Endothelial cell of umbilical vein (primary cell): Measurements from ENCODE around the gene WDR18. TPM values are rescaled to one million over a fixed set of nuclear protein-coding genes. Genes with fewer than 3 reads are reported as not detected.

Experiments
- BruUV-seq: library from RNA; stranded (reverse); fragments of 400-500 nt; replicated peaks from 2 replicates; lab custom pipeline; 2021; lab: Mats Ljungman, UMichigan
- CTCF ChIA-PET: fragments of 300-600, 350-600 bp; sonication (Branson Sonifier 250); formaldehyde crosslinking; loops from one replicate; lab custom pipeline; 2021; ENCODE audit warnings: antibody characterized with exemption, inconsistent platforms; lab: Charles Lee
- POLR2A ChIA-PET: fragments of 300-600, 350-600 bp; sonication (Branson Sonifier 250); formaldehyde crosslinking; loops from one replicate; lab custom pipeline; 2021; ENCODE audit warnings: antibody characterized with exemption, inconsistent platforms; lab: Charles Lee
- DNase-seq: peaks from one replicate; pipeline ENCODE4 v3.0.0-alpha.2; 2011; ENCODE audit warnings: low read depth, low spot score
- FAIRE-seq: peaks from 2 replicates; lab custom pipeline; 2011; peaks lifted over from hg19 to GRCh38; lab: Jason Lieb, UNC
- H2AFZ ChIP-seq: 2 replicates; pipeline ENCODE4 v1.6.0; 2012; ENCODE audit warnings: low read depth, low read length, control low read depth, inconsistent platforms
- H3K27ac ChIP-seq: 2 replicates; pipeline ENCODE4 v1.5.1; 2011; ENCODE audit warnings: low read depth, mild to moderate bottlenecking, control low read depth, low read length, moderate library complexity; ENCODE audit not compliant: insufficient read depth
- H3K27me3 ChIP-seq, 2 experiments: 2 replicates each; pipeline versions ENCODE4 v1.6.0 to v1.6.1; 2011; ENCODE audit warnings: low read length in 2 of 2, mixed read lengths in 1 of 2; ENCODE audit not compliant: control insufficient read depth in 2 of 2, insufficient read depth in 2 of 2
- H3K36me3 ChIP-seq, 2 experiments: 2 replicates in 1 of 2; 3 replicates in 1 of 2; pipeline ENCODE4 v1.5.1; 2011; ENCODE audit warnings: low read length in 2 of 2, mild to moderate bottlenecking in 1 of 2, moderate library complexity in 1 of 2; ENCODE audit not compliant: control insufficient read depth in 2 of 2, insufficient read depth in 2 of 2; ENCODE audit errors: extremely low read depth in 1 of 2
- H3K4me1 ChIP-seq: 3 replicates; pipeline ENCODE4 v1.5.1; 2011; ENCODE audit warnings: mild to moderate bottlenecking, low read length; ENCODE audit not compliant: control insufficient read depth, insufficient read depth; ENCODE audit errors: extremely low read depth
- H3K4me2 ChIP-seq: 2 replicates; pipeline ENCODE4 v1.6.1; 2011; ENCODE audit warnings: low read length, control low read depth, mixed read lengths; ENCODE audit not compliant: insufficient read depth
- H3K4me3 ChIP-seq, 3 experiments: fragments of 200-600 bp in 1 of 3; sonication (generic), shearing (Covaris generic) in 1 of 3; replicated peaks in 1 of 3; 2 replicates each; pipeline ENCODE4 v1.5.1; 2011 to 2016; ENCODE audit warnings: control low read depth in 3 of 3, low read length in 3 of 3, mild to moderate bottlenecking in 2 of 3, inconsistent platforms in 1 of 3, low read depth in 1 of 3, moderate library complexity in 1 of 3; ENCODE audit not compliant: insufficient read depth in 1 of 3
- H3K79me2 ChIP-seq: 2 replicates; pipeline ENCODE4 v1.6.0; 2012; ENCODE audit warnings: low read length, inconsistent platforms; ENCODE audit not compliant: control insufficient read depth, insufficient read depth
- H3K9ac ChIP-seq: replicated peaks from 2 replicates; pipeline ENCODE3; 2011; ENCODE audit warnings: low read length, control low read depth; ENCODE audit not compliant: insufficient read depth; ENCODE audit errors: extremely low read depth
- H3K9me1 ChIP-seq: replicated peaks from 3 replicates; pipeline ENCODE4 v1.6.0; 2011; ENCODE audit warnings: mild to moderate bottlenecking, low read length; ENCODE audit not compliant: control insufficient read depth, insufficient read depth; ENCODE audit errors: extremely low read depth
- H3K9me3 ChIP-seq: replicated peaks from 2 replicates; pipeline ENCODE4 v1.5.1; 2012; ENCODE audit warnings: low read length, inconsistent platforms; ENCODE audit not compliant: control insufficient read depth, insufficient read depth
- H4K20me1 ChIP-seq: replicated peaks from 2 replicates; pipeline ENCODE3; 2011; ENCODE audit warnings: mild to moderate bottlenecking, low read length; ENCODE audit not compliant: control insufficient read depth, insufficient read depth; ENCODE audit errors: extremely low read depth
- EZH2 ChIP-seq: IDR thresholded peaks from 2 replicates; pipeline ENCODE4 v1.6.1; 2012; ENCODE audit warnings: borderline replicate concordance, low read depth, mild to moderate bottlenecking, moderate library complexity, low read length, inconsistent platforms; ENCODE audit not compliant: severe bottlenecking
- FOS ChIP-seq: IDR thresholded peaks from 2 replicates; pipeline ENCODE4 v1.6.1; 2011; ENCODE audit warnings: mild to moderate bottlenecking, low read length, moderate library complexity, borderline replicate concordance; ENCODE audit not compliant: insufficient read depth
- GATA2 ChIP-seq: IDR thresholded peaks from 2 replicates; pipeline ENCODE4 v1.7.0; 2011; ENCODE audit warnings: low read depth, mild to moderate bottlenecking, moderate library complexity, mixed read lengths, low read length; ENCODE audit not compliant: insufficient read length, insufficient read depth
- JUN ChIP-seq: IDR thresholded peaks from 2 replicates; pipeline ENCODE4 v1.6.1; 2011; ENCODE audit warnings: borderline replicate concordance, low read depth; ENCODE audit not compliant: insufficient read length, insufficient read depth
- MYC ChIP-seq: IDR thresholded peaks from one replicate; pipeline ENCODE4 v1.6.1; 2011; ENCODE audit warnings: mild to moderate bottlenecking, low read depth, low read length
- POLR2AphosphoS5 ChIP-seq: IDR thresholded peaks from 2 replicates; pipeline ENCODE4 v1.6.1; 2012; ENCODE audit warnings: low read depth, mild to moderate bottlenecking, control low read depth, low read length, moderate library complexity; ENCODE audit not compliant: insufficient read depth
- dilution Hi-C: fragments of 300-500 bp; cut with MboI; formaldehyde crosslinking; loops from one replicate; pipeline ENCODE4 v1.15.0; 2019; ENCODE audit warnings: low sequenced_read_pairs; ENCODE audit not compliant: extremely low pct_ligation_motif_present
- intact Hi-C: fragments of 100-400 bp; cut with micrococcal nuclease; formaldehyde crosslinking; loops from one replicate; pipeline ENCODE4 v1.10.0; 2022
- polyA plus RNA-seq, 4 experiments: library from polyadenylated mRNA; depleted of rRNA in 3 of 4; stranded (reverse) in 3 of 4; unstranded in 1 of 4; fragments of >200 nt; gene quantifications; 2 replicates each; pipeline versions ENCODE4 v1.2.1 to v1.2.3, GENCODE V29; 2011 to 2012; ENCODE audit warnings: missing spikeins in 1 of 4
- total RNA-seq: library from RNA; stranded (reverse); gene quantifications from 2 replicates; pipeline ENCODE4 v1.2.3, GENCODE V29; 2021
- TF ChIP-seq, protein P1 (sequence below): IDR thresholded peaks from 2 replicates; pipeline ENCODE4 v1.6.1; 2011; ENCODE audit not compliant: insufficient read depth, insufficient read length
- TF ChIP-seq, protein P2 (sequence below), 2 donors: IDR thresholded peaks; 1 replicate in 1 of 2; 2 replicates in 1 of 2; pipeline ENCODE4 v1.5.1; 2011; ENCODE audit warnings: low read length in 2 of 2, mild to moderate bottlenecking in 2 of 2, moderate library complexity in 2 of 2, control low read depth in 1 of 2, inconsistent platforms in 1 of 2, low read depth in 1 of 2; ENCODE audit not compliant: insufficient read depth in 1 of 2; ENCODE audit errors: extremely low read depth in 1 of 2

The WDR18 gene
- total and polyA plus RNA-seq, 2 donors (not counting 3 experiments of a cell fraction or from before 2014, with no cell fraction given), result 54.8 to 102 TPM

DNA sequence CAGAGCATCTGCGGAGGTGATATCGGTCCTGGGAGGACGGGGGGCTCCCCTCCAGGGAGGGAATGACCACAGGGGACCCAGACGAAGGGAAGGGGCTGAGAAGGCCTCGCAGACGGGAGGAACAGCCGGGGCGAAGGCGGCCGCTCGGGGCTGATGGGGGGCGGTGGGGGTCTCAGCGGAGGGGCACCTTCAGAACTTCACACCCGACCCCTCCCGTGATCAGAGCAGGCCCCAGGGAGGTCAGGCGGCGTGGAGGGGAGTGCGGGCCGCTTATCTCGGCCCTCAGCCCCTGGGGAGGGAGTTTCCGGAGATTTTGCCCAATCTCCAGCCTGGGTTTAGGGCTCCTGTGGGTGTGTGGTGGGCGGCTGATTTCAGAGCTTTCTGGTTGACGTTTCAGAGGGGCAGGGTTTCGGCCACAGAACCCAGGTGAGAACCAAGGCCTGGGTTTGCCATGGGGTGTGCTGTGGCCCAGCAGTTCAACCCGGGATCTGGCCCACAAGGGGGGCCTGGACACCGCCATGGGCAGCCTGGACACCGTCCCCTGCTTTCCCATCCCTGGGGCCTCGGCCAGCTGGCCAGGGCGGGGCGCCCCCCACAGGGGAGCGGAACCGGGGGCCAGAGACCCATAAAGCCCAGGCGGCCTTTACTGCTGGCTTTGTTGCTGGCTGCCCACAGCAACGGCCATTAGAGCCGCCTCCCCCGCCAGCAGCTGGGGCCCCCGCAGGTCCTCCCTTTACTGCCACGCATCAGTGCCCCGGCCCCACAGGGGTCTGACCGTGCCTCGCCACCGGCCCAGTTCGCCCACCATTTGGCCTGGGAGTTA lies 29.3 kb upstream of the WDR18 start:
- Histone ChIP-seq H3K4me1 (peaks cover 4% of the 10 kb centered on the region), H3K27me3 (no peaks in the 10 kb centered on the region), H3K9ac (no peak overlapping the region), H2AFZ (no peak overlapping the region), H3K9me1 (no peaks in the 10 kb centered on the region), H3K4me3 (no peak overlapping the region), H3K79me2 (no peaks in the 10 kb centered on the region), H3K4me2 (no peak overlapping the region), H3K9me3 (no peaks in the 10 kb centered on the region), H3K36me3 (no peaks in the 10 kb centered on the region), H3K27ac (no peak overlapping the region), H4K20me1 (no peaks in the 10 kb centered on the region)
- CTCF ChIA-PET, result no interaction called here
- POLR2A ChIA-PET, result no interaction called here
- intact Hi-C loops (no loop called here), dilution Hi-C loops (no loop called here)
- no peak for TF ChIP-seq JUN
- TF ChIP-seq FOS, result no peak
- TF ChIP-seq GATA2, result no peak
- TF ChIP-seq EZH2, result no peak
- TF ChIP-seq MYC, result no peak
- TF ChIP-seq, protein P1, sequence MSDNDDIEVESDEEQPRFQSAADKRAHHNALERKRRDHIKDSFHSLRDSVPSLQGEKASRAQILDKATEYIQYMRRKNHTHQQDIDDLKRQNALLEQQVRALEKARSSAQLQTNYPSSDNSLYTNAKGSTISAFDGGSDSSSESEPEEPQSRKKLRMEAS, result no peak
- TF ChIP-seq, protein P2, sequence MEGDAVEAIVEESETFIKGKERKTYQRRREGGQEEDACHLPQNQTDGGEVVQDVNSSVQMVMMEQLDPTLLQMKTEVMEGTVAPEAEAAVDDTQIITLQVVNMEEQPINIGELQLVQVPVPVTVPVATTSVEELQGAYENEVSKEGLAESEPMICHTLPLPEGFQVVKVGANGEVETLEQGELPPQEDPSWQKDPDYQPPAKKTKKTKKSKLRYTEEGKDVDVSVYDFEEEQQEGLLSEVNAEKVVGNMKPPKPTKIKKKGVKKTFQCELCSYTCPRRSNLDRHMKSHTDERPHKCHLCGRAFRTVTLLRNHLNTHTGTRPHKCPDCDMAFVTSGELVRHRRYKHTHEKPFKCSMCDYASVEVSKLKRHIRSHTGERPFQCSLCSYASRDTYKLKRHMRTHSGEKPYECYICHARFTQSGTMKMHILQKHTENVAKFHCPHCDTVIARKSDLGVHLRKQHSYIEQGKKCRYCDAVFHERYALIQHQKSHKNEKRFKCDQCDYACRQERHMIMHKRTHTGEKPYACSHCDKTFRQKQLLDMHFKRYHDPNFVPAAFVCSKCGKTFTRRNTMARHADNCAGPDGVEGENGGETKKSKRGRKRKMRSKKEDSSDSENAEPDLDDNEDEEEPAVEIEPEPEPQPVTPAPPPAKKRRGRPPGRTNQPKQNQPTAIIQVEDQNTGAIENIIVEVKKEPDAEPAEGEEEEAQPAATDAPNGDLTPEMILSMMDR (IDR thresholded peaks at IDR 0.05; ENCODE audit: extremely low read depth in 1 of 2, insufficient read depth in 1 of 2, low read depth in 1 of 2, low read length in 2 of 2), result no peak
- TF ChIP-seq POLR2AphosphoS5, result no peak
- no peak for FAIRE-seq
- DNase-seq, result no peak
- BruUV-seq, result no TSS peak
